Central memory CD8-positive, alpha-beta T cell (primary cell): ENCODE measurements around the gene SLC17A9.
"Not testable (repeated sequence)": the region's sequence is repeated elsewhere in the genome, so short reads cannot be mapped to it uniquely, and the experiment has no call there.

Experiments used
- ATAC-seq: fragments of 150-1000 bp; cut with Tn5 transposase; replicated peaks from 2 replicates; pipeline ENCODE4 v1.10.0; 2022; ENCODE audit warnings: mild to moderate bottlenecking, moderate FRiP score, moderate number of reproducible peaks; ENCODE audit not compliant: poor library complexity, severe bottlenecking; ENCODE audit errors: extremely low read depth
- DNase-seq, 2 donors: peaks; one replicate each; pipeline ENCODE4 v3.0.0; 2021; ENCODE audit warnings: low spot score in 2 of 2
- H3K27ac Mint-ChIP-seq: one replicate; pipeline ENCODE4 v1.8.0; 2022; ENCODE audit warnings: low read depth, mild to moderate bottlenecking, moderate library complexity, mixed read lengths
- H3K27me3 Mint-ChIP-seq: one replicate; pipeline ENCODE4 v1.8.0; 2022; ENCODE audit warnings: mixed read lengths
- H3K36me3 Mint-ChIP-seq: one replicate; pipeline ENCODE4 v1.8.0; 2022; ENCODE audit warnings: mild to moderate bottlenecking, moderate library complexity, mixed read lengths; ENCODE audit not compliant: insufficient read depth
- H3K4me1 Mint-ChIP-seq: one replicate; pipeline ENCODE4 v1.8.0; 2022; ENCODE audit warnings: mixed read lengths
- H3K4me3 Mint-ChIP-seq: one replicate; pipeline ENCODE4 v1.8.0; 2022; ENCODE audit warnings: mild to moderate bottlenecking, moderate library complexity, mixed read lengths
- H3K9me3 Mint-ChIP-seq: one replicate; pipeline ENCODE4 v1.8.0; 2022; ENCODE audit warnings: mixed read lengths

Gene SLC17A9

DNA sequence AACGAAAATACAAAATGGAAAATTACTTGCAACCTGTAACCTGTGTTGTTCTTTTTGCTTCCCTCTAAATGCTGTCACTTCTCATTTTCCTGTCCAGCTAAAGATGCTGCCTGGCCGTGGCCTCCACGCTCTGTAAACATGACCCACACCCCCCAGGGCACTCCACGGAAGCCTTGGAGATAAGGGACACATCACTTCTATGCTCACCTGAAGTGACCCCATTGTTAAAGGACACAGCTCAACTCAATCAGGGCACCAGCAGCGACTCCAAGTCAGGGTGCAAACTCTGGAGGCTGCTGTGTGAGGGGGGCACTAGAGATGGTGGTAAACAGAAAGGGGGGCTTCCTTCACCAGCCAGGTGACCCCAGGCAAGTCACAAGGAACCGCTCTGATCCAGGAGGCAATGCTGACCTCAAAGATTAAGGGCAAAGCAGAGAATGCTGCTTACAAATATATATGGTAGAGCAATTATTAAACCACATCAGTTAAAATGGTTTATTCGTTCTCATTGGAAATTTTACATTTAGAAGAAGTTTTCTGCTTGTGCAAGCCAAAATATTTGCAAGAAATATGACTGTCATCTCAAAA, 39.4 kb upstream of the SLC17A9 start:
- Mint-ChIP-seq H3K27me3 (no peaks in the 10 kb centered on the region), H3K4me3 (no peak overlapping the region), H3K4me1 (peaks cover 67% of the 10 kb centered on the region), H3K9me3 (no peaks in the 10 kb centered on the region), H3K36me3 (peaks cover 55% of the 10 kb centered on the region), H3K27ac (peak overlapping the region; percentile 41)
- no peak for DNase-seq
- ATAC-seq = no peak

DNA sequence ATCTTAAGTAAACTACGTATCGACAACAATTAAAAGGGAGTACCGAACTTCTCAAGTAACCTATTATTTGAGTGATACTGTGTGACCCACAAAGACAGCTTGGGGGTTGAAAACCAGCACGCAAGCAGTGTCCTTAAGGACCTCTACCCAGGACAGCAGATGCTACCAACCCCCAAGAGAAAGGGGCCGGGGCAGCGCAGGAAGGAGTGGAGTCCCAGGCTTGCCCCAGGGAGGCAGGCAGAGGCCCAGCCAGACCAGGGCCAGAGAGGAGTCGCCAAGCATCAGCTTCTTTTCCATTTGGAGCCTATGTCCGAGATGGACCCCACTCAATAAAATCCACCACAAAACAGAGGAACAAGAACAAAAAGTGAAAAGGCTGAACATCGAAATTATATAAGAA, 38.1 kb upstream of the SLC17A9 start:
- peak overlapping the region; percentile 51 for H3K4me3 Mint-ChIP-seq

DNA sequence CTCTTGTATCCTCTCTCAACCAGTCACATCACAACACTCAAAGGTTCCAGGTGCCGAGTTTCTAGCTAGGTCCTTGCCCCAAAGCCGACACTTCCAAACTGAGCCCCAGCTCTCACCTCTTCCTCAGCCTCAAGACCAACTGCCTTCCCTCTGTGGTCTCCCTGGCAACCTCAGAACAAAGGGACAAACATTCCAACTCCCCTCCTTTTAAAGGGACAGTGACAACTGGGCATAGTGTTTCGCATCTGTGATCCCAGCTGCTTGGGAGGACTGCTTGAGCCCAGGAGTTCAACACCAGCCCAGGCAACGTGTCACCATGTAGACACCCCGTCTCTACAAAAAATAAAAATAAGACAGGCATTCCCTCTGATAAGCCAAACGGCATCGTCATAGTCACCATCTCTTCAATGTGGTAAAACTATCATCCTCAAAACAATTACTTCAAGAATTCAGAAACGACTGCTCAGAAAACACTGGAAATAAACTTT, 37.5 kb upstream of the SLC17A9 start:
- Mint-ChIP-seq H3K4me1 (peaks cover 74% of the 10 kb centered on the region), H3K27me3 (no peaks in the 10 kb centered on the region), H3K4me3 (peak overlapping the region; percentile 51), H3K27ac (peak overlapping the region; percentile 82), H3K36me3 (peaks cover 43% of the 10 kb centered on the region), H3K9me3 (no peaks in the 10 kb centered on the region)
- ATAC-seq = no peak
- no peak for DNase-seq

More for the DNA sequence above, 38.1 kb upstream of the SLC17A9 start:
- ATAC-seq (no peak), DNase-seq (no peak)
- H3K36me3 Mint-ChIP-seq = peaks cover 48% of the 10 kb centered on the region
- peak overlapping the region; percentile 82 for H3K27ac Mint-ChIP-seq
- H3K27me3 Mint-ChIP-seq = no peaks in the 10 kb centered on the region
- H3K4me1 Mint-ChIP-seq = peaks cover 73% of the 10 kb centered on the region
- no peaks in the 10 kb centered on the region for H3K9me3 Mint-ChIP-seq

DNA sequence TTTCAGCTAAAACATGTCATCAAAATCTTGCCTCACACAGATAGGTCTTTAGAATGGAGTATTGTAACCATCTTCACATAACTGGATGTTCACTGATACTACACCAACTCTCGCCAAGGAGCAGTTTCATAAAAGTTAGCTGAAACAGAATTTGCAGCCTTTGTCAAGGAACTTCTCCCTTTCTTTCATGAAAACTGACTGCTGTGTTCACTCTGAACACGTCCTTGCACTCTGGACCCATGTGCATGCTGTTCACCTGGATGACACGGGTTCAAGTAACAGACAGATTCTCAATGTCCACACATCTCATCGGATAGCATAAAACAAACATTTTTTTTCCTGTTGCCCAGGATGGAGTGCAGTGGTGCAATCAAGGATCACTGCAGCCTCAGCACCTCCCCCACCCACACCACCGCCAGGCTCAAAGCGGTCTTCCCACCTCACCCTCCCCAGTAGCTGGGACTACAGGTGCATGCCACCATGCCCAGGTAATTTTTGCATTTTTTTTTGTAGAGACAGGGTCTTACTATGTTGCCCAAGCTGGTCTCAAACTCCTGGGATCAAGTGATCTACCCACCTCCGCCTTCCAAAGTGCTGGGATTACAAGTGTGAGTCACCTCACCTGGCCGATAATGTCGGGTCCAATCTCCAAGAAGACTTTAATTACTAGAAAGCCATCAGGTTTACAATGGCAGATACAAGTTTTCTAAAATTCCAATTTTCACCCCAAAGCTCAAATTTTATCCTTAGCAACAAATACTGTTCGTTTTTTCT, 35.6 kb upstream of the SLC17A9 start:
- H3K27ac Mint-ChIP-seq = peak overlapping the region; percentile 84
- H3K9me3 Mint-ChIP-seq = no peaks in the 10 kb centered on the region
- H3K4me3 Mint-ChIP-seq = peak overlapping the region; percentile 75
- ATAC-seq (no peak), DNase-seq (no peak)
- H3K4me1 Mint-ChIP-seq = peaks cover 74% of the 10 kb centered on the region
- no peaks in the 10 kb centered on the region for H3K27me3 Mint-ChIP-seq
- peaks cover 24% of the 10 kb centered on the region for H3K36me3 Mint-ChIP-seq

DNA sequence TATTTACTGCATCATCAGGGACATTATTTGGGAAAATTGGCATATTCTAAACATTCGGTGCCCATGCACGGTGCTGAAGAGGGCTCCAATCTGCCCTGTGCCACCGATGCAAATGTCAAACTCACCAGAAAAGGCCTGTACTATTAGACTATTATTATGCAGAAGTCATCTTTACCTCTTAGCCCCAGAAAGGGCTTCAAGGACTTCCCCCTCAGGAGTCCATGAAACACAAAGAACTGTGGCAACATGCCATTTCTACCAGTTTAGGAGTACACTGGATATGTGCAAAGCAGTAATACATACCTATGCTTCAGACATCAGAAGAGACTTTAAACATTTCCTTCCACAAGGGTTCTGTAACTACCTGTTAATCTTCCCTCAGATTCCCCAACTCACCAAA, 34.8 kb upstream of the SLC17A9 start:
- ATAC-seq (no peak), DNase-seq (no peak)
- Mint-ChIP-seq H3K4me1 (peaks cover 81% of the 10 kb centered on the region), H3K27me3 (no peaks in the 10 kb centered on the region), H3K27ac (peak overlapping the region; percentile 84), H3K36me3 (peaks cover 23% of the 10 kb centered on the region), H3K4me3 (peak overlapping the region; percentile 75), H3K9me3 (no peaks in the 10 kb centered on the region)

DNA sequence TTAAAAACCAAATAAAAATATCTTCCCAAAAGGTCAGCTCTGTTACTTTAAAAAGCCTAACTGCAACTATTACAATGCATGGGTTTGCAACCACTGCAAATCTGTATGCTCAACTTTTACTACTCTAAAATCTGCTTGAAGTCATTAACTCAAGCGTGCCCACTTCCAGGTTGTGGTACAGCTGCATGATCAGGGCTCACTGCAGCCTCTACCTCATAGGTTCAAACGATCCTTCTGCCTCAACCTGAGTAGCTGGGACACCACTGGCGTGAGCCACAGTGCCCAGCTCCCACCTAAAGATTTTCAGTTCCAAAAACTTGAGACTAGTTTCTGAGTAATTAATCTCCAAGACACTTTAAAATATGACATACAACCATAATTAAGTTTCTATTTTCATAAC, 34.4 kb upstream of the SLC17A9 start:
- ATAC-seq (peak; percentile 29), DNase-seq (no peak)
- H3K27ac Mint-ChIP-seq = peak overlapping the region; percentile 84
- H3K36me3 Mint-ChIP-seq = peaks cover 19% of the 10 kb centered on the region
- peaks cover 79% of the 10 kb centered on the region for H3K4me1 Mint-ChIP-seq
- peak overlapping the region; percentile 75 for H3K4me3 Mint-ChIP-seq
- H3K27me3 Mint-ChIP-seq = no peaks in the 10 kb centered on the region
- H3K9me3 Mint-ChIP-seq = no peaks in the 10 kb centered on the region

DNA sequence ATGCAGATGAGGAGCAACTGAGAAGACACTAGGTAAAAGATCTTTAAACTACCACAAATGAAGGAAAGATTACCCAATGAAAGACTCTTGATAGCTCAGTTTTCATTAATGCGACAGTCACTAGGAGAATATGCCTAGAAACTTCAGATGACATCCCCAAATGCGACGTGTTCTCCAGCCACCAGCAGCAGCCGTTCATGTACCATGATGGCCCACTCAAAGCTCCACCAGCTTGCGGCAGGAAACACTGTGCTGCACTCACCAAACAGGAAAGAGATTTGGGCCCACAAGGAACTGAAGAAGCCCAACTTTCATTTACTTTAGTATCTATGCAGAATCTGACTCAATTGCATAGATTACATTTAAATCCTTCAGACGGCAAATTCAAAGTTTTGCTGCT, 33.7 kb upstream of the SLC17A9 start:
- Mint-ChIP-seq H3K4me3 (peak overlapping the region; percentile 75), H3K9me3 (no peaks in the 10 kb centered on the region), H3K36me3 (peaks cover 15% of the 10 kb centered on the region), H3K27me3 (no peaks in the 10 kb centered on the region), H3K27ac (peak overlapping the region; percentile 84), H3K4me1 (peaks cover 77% of the 10 kb centered on the region)
- ATAC-seq = peak; percentile 59
- peak; percentile 34 to 35 for DNase-seq

DNA sequence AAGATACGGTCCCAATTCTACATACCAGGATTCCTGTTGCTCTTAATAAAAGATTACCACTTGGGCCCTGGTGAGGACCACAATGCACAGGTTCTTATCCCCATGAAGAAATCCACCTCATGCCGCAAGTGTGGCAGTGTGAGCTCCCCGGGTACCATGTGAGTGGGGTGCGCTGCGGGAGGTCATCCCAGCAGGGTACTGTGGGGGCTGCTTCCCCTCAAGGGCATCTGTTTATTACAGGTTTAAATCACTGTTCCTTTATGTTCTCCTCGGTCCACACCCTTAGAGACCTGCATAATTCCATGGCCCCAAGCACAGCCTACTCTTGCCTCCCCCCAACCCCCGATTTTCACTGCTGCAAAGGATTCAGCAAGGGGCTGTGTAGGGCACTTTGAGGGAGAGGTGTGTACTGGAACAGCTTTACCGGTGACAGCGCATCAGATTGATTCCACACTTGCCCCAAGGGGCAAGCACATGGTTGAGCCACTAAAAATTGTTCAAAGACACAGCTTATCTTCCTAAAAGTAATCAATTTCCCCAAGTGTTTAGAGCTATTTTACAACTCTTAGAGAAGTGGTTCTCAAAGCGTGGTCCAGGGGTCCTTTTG, 32.4 kb upstream of the SLC17A9 start:
- H3K27ac Mint-ChIP-seq = peak overlapping the region; percentile 86
- H3K4me1 Mint-ChIP-seq = peaks cover 79% of the 10 kb centered on the region
- ATAC-seq = no peak
- no peaks in the 10 kb centered on the region for H3K27me3 Mint-ChIP-seq
- DNase-seq = no peak
- peak overlapping the region; percentile 75 for H3K4me3 Mint-ChIP-seq
- H3K36me3 Mint-ChIP-seq = peaks cover 19% of the 10 kb centered on the region
- no peaks in the 10 kb centered on the region for H3K9me3 Mint-ChIP-seq

DNA sequence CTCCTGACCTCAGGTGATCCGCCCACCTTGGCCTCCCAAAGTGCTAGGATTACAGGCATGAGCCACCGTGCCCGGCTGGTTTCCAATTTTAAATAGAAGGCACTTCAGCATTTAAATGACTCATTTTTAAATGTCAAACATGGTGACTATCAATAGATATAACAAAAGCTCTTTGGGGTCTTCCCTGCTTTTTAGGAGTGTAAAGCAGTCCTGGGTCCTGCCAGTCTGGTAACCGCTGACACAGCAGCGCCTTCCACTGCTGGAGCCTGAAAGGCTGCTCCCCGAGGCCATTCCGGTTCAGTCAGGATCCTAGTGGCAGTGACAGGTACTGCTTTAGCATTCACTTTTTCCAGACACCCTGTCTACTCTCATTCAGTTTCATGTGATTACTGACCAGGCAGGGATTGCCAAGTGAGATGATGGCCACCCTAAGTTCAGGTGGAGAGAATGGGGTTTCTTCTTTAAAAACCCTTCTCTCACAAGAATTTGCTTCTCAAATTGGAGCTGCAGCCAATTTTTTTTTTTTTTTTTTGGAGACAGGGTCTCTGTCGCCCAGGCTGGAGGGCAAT, 31.3 kb upstream of the SLC17A9 start:
- Mint-ChIP-seq H3K27ac (peak overlapping the region; percentile 86), H3K4me1 (peaks cover 76% of the 10 kb centered on the region), H3K4me3 (peak overlapping the region; percentile 75), H3K9me3 (no peaks in the 10 kb centered on the region), H3K27me3 (no peaks in the 10 kb centered on the region), H3K36me3 (peaks cover 27% of the 10 kb centered on the region)
- DNase-seq (peak in 1 of 2 donors; percentile 48), ATAC-seq (peak; percentile 30)

DNA sequence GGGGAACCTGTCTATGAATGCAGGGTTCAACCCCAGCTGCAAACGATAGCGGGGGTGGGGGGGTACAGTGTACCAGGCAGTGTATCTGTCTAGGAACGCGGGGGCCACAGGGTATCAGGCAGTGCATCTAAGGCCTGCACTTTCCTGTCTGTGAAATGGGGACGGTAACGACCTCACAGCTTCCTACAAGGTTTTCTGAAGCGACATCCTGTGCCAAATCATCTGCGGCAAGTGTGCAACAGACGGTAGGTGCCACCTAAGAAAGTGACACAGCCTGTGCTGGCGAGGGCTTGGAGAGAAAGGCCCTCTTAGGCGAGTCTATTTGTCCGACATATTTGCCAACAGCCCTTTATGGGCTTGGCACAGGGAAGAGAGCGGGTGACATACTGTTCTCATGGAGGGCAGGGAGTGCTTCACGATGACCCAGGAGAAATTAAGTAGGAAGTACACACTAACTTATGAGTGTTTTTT, 30.0 kb upstream of the SLC17A9 start:
- Mint-ChIP-seq H3K27me3 (no peaks in the 10 kb centered on the region), H3K4me1 (peaks cover 79% of the 10 kb centered on the region), H3K27ac (peak overlapping the region; percentile 93), H3K4me3 (peak overlapping the region; percentile 84), H3K9me3 (no peaks in the 10 kb centered on the region), H3K36me3 (peaks cover 26% of the 10 kb centered on the region)
- DNase-seq = peak; percentile 34 to 55
- ATAC-seq = peak; percentile 52

DNA sequence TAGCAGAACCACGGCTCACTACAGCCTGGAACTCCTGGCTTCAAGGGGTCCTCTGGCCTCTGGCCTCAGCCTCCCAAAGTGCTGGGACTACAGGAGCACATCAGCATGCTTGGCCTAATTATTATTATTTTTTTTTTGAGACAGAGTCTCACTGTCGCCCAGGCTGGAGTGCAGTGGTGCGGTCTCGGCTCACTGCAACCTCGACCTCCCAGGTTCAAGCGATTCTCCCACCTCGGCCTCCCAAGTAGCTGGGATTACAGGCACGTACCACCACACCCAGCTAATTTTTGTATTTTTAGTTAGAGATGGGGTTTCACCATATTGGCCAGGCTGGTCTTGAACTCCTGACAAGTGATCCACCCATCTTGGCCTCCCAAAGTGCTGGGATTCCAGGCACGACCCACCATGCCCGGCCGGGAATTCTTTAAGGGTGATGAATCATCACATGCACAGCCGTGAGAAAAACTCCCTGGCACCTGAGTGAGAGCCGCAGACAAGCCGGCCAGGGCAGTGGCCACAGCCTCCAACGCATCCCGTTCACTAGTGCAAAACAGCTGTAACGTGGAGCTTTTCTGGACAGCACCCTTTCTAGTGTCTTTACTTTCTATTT, 29.3 kb upstream of the SLC17A9 start:
- H3K9me3 Mint-ChIP-seq = not testable (repeated sequence)

More for the DNA sequence above, 29.3 kb upstream of the SLC17A9 start:
- H3K27me3 Mint-ChIP-seq, ATAC-seq, DNase-seq: not testable (repeated sequence)
- H3K4me1 Mint-ChIP-seq = peaks cover 79% of the 10 kb centered on the region
- peak overlapping the region; percentile 93 for H3K27ac Mint-ChIP-seq
- peak overlapping the region; percentile 84 for H3K4me3 Mint-ChIP-seq
- peaks cover 28% of the 10 kb centered on the region for H3K36me3 Mint-ChIP-seq
